AML-193 (cell line): Measurements from ENCODE around the gene EMC9.

Experiments
- DNase-seq, 2 experiments: peaks; one replicate each; lab custom pipeline; 2025; lab: John Stamatoyannopoulos, UW

Gene EMC9

GRCh38 chr14:24089890-24090289 lies 51.5 kb downstream of the EMC9 start:
- DNase-seq, result no peak
